GM12892 (cell line): ENCODE results near the gene CNGB1.
"Not testable (repeated sequence)": the region's sequence is repeated elsewhere in the genome, so short reads cannot be mapped to it uniquely, and the experiment has no call there.

Experiments
- POLR2A ChIP-seq: IDR thresholded peaks from 2 replicates; pipeline ENCODE4 v1.6.1; 2011; ENCODE audit warnings: low read depth, low read length, control low read depth
- POLR2AphosphoS5 ChIP-seq: IDR thresholded peaks from 2 replicates; pipeline ENCODE4 v1.6.1; 2011; ENCODE audit warnings: low read depth, low read length, control low read depth
- TAF1 ChIP-seq: IDR thresholded peaks from 2 replicates; pipeline ENCODE4 v1.6.1; 2011; ENCODE audit warnings: low read depth, mild to moderate bottlenecking, control low read depth, low read length, borderline replicate concordance

GRCh38 chr16:57941901-57942300, 29.0 kb downstream of the CNGB1 start:
- TF ChIP-seq POLR2AphosphoS5, POLR2A, TAF1: not testable (repeated sequence)
